ENCODE results near the gene IFT27. TPM values are rescaled to one million over a fixed set of nuclear protein-coding genes. Genes with fewer than 3 reads are reported as not detected.

IFT27 gene
- polyA plus RNA-seq, 1 donor from 2014 or later = 111 TPM

DNA sequence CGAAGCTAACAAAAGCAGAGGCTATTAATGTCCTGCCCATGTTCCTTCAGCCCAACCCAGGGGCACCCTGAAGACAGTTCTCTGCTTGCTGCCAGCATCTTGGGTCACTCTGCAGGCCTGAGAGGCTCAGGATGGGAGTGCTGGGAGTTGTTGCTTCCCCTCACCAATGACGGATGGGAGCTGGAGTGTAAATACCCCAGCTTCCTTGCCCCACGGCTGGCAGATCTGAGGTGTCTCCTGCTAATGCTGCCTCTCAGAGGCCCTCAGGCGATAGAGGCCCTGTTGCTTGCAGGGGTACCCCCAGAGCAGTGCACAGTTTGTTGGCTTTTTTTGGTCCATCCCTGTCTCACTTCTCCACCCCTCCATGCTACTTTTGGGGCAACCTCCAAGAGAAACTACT is 32.9 kb downstream of the IFT27 start:
- no peak overlapping the region for H3K4me2 ChIP-seq (ENCODE audit: low read length)
- no peaks in the 10 kb centered on the region for H3K9me3 ChIP-seq (ENCODE audit: low read length)

DNA sequence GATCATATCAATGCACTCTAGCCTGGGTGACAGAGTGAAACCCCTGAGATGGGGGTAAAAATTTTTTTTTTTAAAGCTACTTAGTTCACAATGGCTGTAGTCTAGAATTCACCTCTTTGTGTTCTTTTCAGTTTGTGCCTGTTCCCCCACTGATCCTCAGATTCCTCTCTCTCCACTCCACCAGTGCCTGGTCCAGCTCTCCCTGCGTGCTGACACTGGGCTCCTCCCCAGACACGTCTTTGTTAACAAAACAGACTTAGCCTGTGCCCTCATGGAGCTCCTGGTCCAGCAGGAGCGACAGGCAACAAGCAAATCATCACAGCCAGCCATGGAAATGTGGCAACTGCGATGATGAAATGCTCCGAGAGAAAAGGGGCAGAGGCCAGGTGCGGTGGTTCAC is 34.0 kb downstream of the IFT27 start:
- Histone ChIP-seq H3F3A (ENCODE audit: insufficient read depth, low read length, poor library complexity, severe bottlenecking) (no peaks in the 10 kb centered on the region), H3K9me2 (ENCODE audit: insufficient read depth, low read length) (no peaks in the 10 kb centered on the region), H3K36me3 (ENCODE audit: insufficient read depth, low read length) (no peaks in the 10 kb centered on the region), H2AFZ (ENCODE audit: low read depth, low read length) (no peak overlapping the region), H4K20me1 (ENCODE audit: insufficient read depth) (no peaks in the 10 kb centered on the region), H3K27me3 (ENCODE audit: insufficient read depth, low read depth, low read length) (no peaks in the 10 kb centered on the region), H3K4me2 (ENCODE audit: low read length) (no peak overlapping the region), H3K79me2 (replicated peaks; ENCODE audit: insufficient read depth, low read length) (no peaks in the 10 kb centered on the region), H3K4me3 (ENCODE audit: low read length) (no peak overlapping the region), H3K27ac (ENCODE audit: low read length) (no peak overlapping the region), H3K9ac (ENCODE audit: low read length) (no peak overlapping the region), H3K9me3 (ENCODE audit: low read length) (no peaks in the 10 kb centered on the region)
- no peak for TF ChIP-seq MXI1 (conservative IDR thresholded peaks at IDR 0.05; ENCODE audit: poor library complexity, severe bottlenecking)
- no peak for TF ChIP-seq EZH2 (IDR thresholded peaks at IDR 0.05; ENCODE audit: borderline replicate concordance, insufficient read depth, low read length, poor library complexity, severe bottlenecking)
- TF ChIP-seq, protein P1, sequence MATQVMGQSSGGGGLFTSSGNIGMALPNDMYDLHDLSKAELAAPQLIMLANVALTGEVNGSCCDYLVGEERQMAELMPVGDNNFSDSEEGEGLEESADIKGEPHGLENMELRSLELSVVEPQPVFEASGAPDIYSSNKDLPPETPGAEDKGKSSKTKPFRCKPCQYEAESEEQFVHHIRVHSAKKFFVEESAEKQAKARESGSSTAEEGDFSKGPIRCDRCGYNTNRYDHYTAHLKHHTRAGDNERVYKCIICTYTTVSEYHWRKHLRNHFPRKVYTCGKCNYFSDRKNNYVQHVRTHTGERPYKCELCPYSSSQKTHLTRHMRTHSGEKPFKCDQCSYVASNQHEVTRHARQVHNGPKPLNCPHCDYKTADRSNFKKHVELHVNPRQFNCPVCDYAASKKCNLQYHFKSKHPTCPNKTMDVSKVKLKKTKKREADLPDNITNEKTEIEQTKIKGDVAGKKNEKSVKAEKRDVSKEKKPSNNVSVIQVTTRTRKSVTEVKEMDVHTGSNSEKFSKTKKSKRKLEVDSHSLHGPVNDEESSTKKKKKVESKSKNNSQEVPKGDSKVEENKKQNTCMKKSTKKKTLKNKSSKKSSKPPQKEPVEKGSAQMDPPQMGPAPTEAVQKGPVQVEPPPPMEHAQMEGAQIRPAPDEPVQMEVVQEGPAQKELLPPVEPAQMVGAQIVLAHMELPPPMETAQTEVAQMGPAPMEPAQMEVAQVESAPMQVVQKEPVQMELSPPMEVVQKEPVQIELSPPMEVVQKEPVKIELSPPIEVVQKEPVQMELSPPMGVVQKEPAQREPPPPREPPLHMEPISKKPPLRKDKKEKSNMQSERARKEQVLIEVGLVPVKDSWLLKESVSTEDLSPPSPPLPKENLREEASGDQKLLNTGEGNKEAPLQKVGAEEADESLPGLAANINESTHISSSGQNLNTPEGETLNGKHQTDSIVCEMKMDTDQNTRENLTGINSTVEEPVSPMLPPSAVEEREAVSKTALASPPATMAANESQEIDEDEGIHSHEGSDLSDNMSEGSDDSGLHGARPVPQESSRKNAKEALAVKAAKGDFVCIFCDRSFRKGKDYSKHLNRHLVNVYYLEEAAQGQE (IDR thresholded peaks at IDR 0.05; ENCODE audit: borderline replicate concordance) = no peak
- no peak for TF ChIP-seq SMC3 (conservative IDR thresholded peaks at IDR 0.05; ENCODE audit: poor library complexity)
- no peak for TF ChIP-seq TAF1 (IDR thresholded peaks at IDR 0.05; ENCODE audit: low read depth)
- TF ChIP-seq, protein P2, sequence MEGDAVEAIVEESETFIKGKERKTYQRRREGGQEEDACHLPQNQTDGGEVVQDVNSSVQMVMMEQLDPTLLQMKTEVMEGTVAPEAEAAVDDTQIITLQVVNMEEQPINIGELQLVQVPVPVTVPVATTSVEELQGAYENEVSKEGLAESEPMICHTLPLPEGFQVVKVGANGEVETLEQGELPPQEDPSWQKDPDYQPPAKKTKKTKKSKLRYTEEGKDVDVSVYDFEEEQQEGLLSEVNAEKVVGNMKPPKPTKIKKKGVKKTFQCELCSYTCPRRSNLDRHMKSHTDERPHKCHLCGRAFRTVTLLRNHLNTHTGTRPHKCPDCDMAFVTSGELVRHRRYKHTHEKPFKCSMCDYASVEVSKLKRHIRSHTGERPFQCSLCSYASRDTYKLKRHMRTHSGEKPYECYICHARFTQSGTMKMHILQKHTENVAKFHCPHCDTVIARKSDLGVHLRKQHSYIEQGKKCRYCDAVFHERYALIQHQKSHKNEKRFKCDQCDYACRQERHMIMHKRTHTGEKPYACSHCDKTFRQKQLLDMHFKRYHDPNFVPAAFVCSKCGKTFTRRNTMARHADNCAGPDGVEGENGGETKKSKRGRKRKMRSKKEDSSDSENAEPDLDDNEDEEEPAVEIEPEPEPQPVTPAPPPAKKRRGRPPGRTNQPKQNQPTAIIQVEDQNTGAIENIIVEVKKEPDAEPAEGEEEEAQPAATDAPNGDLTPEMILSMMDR (IDR thresholded peaks at IDR 0.05; ENCODE audit: poor library complexity, severe bottlenecking) = no peak
- no peak for TF ChIP-seq POLR2AphosphoS5 (IDR thresholded peaks at IDR 0.05)
- TF ChIP-seq EP300 (conservative IDR thresholded peaks at IDR 0.05; ENCODE audit: poor library complexity, severe bottlenecking) = no peak
- no peak for TF ChIP-seq RAD21 (conservative IDR thresholded peaks at IDR 0.05)

More for the DNA sequence above, 32.9 kb downstream of the IFT27 start:
- no peak overlapping the region for H3K27ac ChIP-seq (ENCODE audit: low read length)
- H3K36me3 ChIP-seq (ENCODE audit: insufficient read depth, low read length) = no peaks in the 10 kb centered on the region
- TF ChIP-seq TAF1 (IDR thresholded peaks at IDR 0.05; ENCODE audit: low read depth) (no peak), SMC3 (conservative IDR thresholded peaks at IDR 0.05; ENCODE audit: poor library complexity) (no peak)
- no peaks in the 10 kb centered on the region for H3K79me2 ChIP-seq (replicated peaks; ENCODE audit: insufficient read depth, low read length)
- no peaks in the 10 kb centered on the region for H3F3A ChIP-seq (ENCODE audit: insufficient read depth, low read length, poor library complexity, severe bottlenecking)
- H2AFZ ChIP-seq (ENCODE audit: low read depth, low read length) = no peak overlapping the region
- no peaks in the 10 kb centered on the region for H3K27me3 ChIP-seq (ENCODE audit: insufficient read depth, low read depth, low read length)
- no peaks in the 10 kb centered on the region for H4K20me1 ChIP-seq (ENCODE audit: insufficient read depth)
- no peak overlapping the region for H3K9ac ChIP-seq (ENCODE audit: low read length)
- H3K4me3 ChIP-seq (ENCODE audit: low read length) = no peak overlapping the region
- H3K9me2 ChIP-seq (ENCODE audit: insufficient read depth, low read length) = no peaks in the 10 kb centered on the region
